ENCODE data around the gene SLC2A10.

- TF ChIP-seq, protein P1, sequence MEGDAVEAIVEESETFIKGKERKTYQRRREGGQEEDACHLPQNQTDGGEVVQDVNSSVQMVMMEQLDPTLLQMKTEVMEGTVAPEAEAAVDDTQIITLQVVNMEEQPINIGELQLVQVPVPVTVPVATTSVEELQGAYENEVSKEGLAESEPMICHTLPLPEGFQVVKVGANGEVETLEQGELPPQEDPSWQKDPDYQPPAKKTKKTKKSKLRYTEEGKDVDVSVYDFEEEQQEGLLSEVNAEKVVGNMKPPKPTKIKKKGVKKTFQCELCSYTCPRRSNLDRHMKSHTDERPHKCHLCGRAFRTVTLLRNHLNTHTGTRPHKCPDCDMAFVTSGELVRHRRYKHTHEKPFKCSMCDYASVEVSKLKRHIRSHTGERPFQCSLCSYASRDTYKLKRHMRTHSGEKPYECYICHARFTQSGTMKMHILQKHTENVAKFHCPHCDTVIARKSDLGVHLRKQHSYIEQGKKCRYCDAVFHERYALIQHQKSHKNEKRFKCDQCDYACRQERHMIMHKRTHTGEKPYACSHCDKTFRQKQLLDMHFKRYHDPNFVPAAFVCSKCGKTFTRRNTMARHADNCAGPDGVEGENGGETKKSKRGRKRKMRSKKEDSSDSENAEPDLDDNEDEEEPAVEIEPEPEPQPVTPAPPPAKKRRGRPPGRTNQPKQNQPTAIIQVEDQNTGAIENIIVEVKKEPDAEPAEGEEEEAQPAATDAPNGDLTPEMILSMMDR (IDR thresholded peaks at IDR 0.05) = no peak
- no peak for TF ChIP-seq POLR2A (IDR thresholded peaks at IDR 0.05)
- no peak for TF ChIP-seq EP300 (IDR thresholded peaks at IDR 0.05)
Observed at GRCh38 chr20:46706242-46706641, 3.2 kb upstream of the SLC2A10 start.

Data from tibial nerve (tissue), 4 donors.